Activated naive CD4-positive, alpha-beta T cell treated with anti-CD3 and anti-CD28 coated beads, Interleukin-2, amount 10 ng/mL, durations not matched to agents 7 days and 5 days (primary cell): Measurements from ENCODE around the gene COQ10A.

Source experiments
- CTCF ChIA-PET: fragments of 350-600 bp; sonication (Branson Sonifier 250); formaldehyde crosslinking; loops from one replicate; lab custom pipeline; 2021; ENCODE audit warnings: antibody characterized with exemption; lab: Charles Lee
- DNase-seq: peaks from one replicate; pipeline ENCODE4 v3.0.0-alpha.2; 2020
- H3K27ac Mint-ChIP-seq: one replicate; pipeline ENCODE4 v1.8.0; 2021; ENCODE audit warnings: mild to moderate bottlenecking, moderate library complexity, mixed read lengths
- H3K27me3 Mint-ChIP-seq: one replicate; pipeline ENCODE4 v1.8.0; 2021; ENCODE audit warnings: mild to moderate bottlenecking, mixed read lengths
- H3K36me3 Mint-ChIP-seq: one replicate; pipeline ENCODE4 v1.8.0; 2021; ENCODE audit warnings: mixed read lengths
- H3K4me1 Mint-ChIP-seq: one replicate; pipeline ENCODE4 v1.8.0; 2021; ENCODE audit warnings: mixed read lengths
- H3K4me3 Mint-ChIP-seq: one replicate; pipeline ENCODE4 v1.8.0; 2021; ENCODE audit warnings: mild to moderate bottlenecking, moderate library complexity, mixed read lengths
- H3K9me3 Mint-ChIP-seq: one replicate; pipeline ENCODE4 v1.8.0; 2021; ENCODE audit warnings: mixed read lengths

The COQ10A gene

DNA sequence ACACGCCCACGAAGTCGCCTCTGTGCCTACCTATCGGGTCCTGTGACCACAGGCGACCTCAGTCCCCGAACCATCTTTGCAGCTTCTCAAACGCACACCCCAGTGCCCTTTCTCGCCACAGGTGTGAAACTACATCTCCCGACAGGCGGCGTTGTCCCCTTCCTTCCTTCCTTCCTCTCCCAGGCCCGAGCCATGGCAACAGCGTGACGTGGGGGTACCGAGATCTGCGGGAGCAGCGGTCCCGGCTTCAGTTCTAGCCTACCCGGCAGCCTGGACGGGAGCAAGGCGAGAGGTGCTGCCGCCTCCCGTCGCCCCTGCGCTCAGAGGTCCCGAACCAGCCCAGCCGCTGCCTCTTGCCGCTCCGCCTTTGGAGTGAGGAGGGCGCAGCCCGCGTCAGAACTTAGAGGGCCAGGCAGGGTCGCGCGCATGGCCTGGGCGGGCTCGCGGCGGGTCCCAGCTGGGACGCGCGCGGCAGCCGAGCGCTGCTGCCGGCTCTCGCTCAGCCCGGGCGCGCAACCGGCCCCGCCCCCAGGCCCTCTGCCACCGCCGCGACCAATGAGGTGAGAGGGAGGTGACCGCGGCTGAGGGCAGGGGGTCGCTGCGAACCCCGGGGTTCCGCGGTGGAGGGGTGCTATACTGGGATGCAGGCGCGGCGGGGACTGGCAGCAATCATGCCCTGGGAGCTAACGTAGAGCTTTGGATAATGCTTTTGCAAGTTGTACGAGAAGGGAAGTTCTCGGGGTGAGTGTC is at the start of gene COQ10A:
TSS of gene COQ10A (plus strand) at position 250 of the 750 bp plus-strand sequence. CDS start at position 427, 177 bp downstream.
- no peaks in the 10 kb centered on the region for H3K9me3 Mint-ChIP-seq
- peak; percentile 94 for DNase-seq
- CTCF ChIA-PET = interaction anchor here (0.9 to 3.0 kb wide), 8 partner anchors 9 to 198 kb away, joined by 3 to 18 read pairs (median 6); partner anchors contain the start of genes ANKRD52 and SMARCC2
- H3K4me3 Mint-ChIP-seq = peak within 1 kb of the TSS; percentile 95
- H3K27ac Mint-ChIP-seq = peak within 1 kb of the TSS; percentile 91
- H3K36me3 Mint-ChIP-seq = peaks cover 12% of the 10 kb centered on the region
- no peaks in the 10 kb centered on the region for H3K27me3 Mint-ChIP-seq
- H3K4me1 Mint-ChIP-seq = peaks cover 22% of the 10 kb centered on the region

DNA sequence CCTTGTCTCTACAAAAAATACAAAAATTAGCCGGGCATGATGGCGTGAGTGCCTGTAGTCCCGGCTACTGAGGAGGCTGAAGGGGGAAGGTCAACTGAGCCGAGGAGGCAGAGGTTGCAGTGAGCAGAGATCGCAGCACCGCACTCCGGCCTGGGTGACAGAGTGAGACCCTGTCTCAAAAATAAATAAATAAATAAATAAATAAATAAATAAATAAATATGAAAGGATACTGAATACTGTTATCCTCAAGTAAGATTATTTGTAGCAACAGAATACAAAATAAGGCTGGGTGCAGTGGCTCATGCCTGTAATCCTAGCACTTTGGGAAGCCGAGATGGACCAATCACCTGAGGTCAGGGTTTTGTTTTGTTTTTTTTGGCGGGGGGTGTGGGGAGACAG is 46.9 kb upstream of the COQ10A start:
- H3K27ac Mint-ChIP-seq = no peak overlapping the region
- H3K4me1 Mint-ChIP-seq = peaks cover 41% of the 10 kb centered on the region
- CTCF ChIA-PET = interaction anchor here (4.1 kb wide), 1 partner anchor 13 kb away, joined by 34 read pairs; no protein-coding TSS in a partner anchor
- DNase-seq = no peak
- H3K4me3 Mint-ChIP-seq = no peak overlapping the region
- peaks cover 13% of the 10 kb centered on the region for H3K36me3 Mint-ChIP-seq
- no peaks in the 10 kb centered on the region for H3K27me3 Mint-ChIP-seq
- H3K9me3 Mint-ChIP-seq = no peaks in the 10 kb centered on the region

DNA sequence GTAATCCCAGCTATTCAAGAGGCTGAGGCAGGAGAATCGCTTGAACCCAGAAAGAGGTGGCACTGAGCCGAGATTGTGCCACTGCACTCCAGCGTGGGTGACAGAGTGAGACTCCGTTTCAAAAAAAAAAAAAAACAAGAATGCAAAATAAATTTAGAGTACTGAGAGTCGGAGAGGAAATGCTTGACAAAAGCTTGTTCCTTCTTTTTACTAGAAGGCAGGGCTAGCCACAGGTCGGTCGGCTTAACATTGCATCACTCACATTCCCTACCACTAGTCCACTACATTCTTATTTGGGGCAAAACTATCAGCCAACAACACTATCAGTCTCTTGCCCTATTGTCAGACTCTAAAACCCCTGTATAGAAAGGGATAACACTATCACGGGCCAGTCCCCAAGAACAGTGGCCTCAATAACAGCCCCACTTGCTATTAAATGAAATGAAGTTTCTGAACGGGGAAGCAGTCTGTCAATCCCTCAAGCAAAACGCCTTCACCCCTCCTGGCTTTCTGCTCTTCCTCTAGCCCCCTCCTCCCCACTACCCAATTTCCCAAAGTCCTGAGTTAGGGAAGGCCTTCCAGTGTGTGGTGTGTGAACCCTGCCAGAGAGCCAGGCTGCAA is 46.0 kb upstream of the COQ10A start:
- Mint-ChIP-seq H3K4me1 (peaks cover 49% of the 10 kb centered on the region), H3K36me3 (peaks cover 8% of the 10 kb centered on the region), H3K27ac (peak overlapping the region; percentile 93), H3K9me3 (no peaks in the 10 kb centered on the region), H3K27me3 (no peaks in the 10 kb centered on the region), H3K4me3 (peak overlapping the region; percentile 99)
- no peak for DNase-seq
- CTCF ChIA-PET = interaction anchor here (1.3 to 4.1 kb wide), 4 partner anchors 14 to 102 kb away, joined by 6 to 34 read pairs (median 16); partner anchors contain the start of genes SMARCC2 and ZC3H10

DNA sequence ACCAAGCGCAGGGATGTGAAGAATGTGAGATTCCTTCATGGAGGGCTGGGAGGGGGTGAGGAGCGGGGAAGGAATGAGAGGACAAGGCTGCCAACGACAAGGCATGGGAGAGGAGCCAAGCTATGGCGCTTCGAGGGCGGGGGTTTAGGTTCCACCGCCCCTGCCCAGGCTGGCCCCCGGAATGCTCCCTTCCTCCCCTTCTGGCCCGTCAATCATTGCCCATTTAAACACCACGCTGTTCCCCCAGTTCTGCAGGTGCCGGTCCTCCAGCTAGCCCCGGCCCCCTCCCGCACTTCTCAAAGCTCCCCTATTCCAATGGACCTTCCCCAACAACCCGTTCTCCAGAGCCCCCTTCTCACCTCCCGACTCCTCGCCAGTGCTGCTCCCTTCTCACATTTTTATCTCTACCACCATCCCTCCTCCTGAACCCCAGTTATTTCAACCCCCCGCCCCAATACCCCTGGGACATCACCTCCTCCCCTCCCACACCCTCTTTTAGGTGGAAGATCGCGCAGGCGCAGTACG is 45.4 kb upstream of the COQ10A start:
- Mint-ChIP-seq H3K36me3 (peaks cover 11% of the 10 kb centered on the region), H3K27me3 (no peaks in the 10 kb centered on the region), H3K27ac (peak overlapping the region; percentile 93), H3K4me1 (peaks cover 54% of the 10 kb centered on the region), H3K4me3 (peak overlapping the region; percentile 99), H3K9me3 (no peaks in the 10 kb centered on the region)
- no peak for DNase-seq
- CTCF ChIA-PET = interaction anchor here (0.8 to 4.1 kb wide), 11 partner anchors 15 to 281 kb away, joined by 3 to 34 read pairs (median 5); partner anchors contain the start of genes ESYT1, SMARCC2 and ZC3H10

DNA sequence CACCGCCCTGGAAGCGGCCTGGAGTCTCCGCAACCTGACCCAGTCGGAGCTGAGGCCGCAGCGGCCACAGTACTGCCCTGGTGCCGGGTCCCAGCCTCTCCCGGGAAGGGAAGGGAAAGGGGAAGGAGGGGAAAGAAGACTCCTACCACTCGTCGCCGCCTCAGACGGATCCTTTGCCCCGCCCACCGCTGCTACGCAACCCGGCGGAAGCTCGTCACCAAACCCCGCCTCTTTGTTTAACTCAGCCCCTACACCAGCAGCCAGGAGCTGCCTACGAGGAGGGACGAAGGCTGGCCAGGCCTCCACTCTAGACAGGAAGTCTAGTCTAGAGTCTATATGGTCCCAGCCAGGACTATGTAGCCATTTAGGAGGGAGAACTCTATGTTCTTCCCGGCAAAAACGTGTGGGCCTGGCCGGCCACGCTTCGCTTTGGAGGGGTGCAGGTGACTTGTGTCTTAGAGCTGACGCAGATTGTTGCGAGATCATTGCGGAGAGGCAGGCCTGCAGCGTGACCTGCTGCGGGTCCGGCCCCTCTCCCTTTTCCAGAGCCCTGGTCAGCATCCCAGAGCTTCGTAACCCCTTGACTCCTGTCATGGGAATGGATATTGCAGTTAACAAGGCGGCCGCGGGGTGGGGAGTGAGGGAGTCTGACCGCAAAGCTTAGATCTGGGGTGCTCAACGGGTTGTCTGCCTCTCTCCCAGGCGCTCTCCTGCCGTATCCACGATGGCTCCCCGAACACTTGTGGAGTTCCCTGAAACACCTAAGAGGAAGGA is 44.8 kb upstream of the COQ10A start, which contains the start of gene RNF41:
TSS of gene RNF41 (minus strand) at position 166 of the 774 bp plus-strand sequence. CDS start 7,875 bp downstream, outside the sequence.
- no peaks in the 10 kb centered on the region for H3K27me3 Mint-ChIP-seq
- CTCF ChIA-PET = interaction anchor here (0.6 to 4.1 kb wide), 19 partner anchors 12 to 281 kb away, joined by 3 to 34 read pairs (median 4); partner anchors contain the start of genes ANKRD52, ESYT1, SMARCC2 and ZC3H10
- peaks cover 8% of the 10 kb centered on the region for H3K36me3 Mint-ChIP-seq
- H3K4me1 Mint-ChIP-seq = peaks cover 53% of the 10 kb centered on the region
- peak within 1 kb of the TSS; percentile 99 for H3K4me3 Mint-ChIP-seq
- no peaks in the 10 kb centered on the region for H3K9me3 Mint-ChIP-seq
- peak; percentile 95 for DNase-seq
- H3K27ac Mint-ChIP-seq = peak within 1 kb of the TSS; percentile 93

DNA sequence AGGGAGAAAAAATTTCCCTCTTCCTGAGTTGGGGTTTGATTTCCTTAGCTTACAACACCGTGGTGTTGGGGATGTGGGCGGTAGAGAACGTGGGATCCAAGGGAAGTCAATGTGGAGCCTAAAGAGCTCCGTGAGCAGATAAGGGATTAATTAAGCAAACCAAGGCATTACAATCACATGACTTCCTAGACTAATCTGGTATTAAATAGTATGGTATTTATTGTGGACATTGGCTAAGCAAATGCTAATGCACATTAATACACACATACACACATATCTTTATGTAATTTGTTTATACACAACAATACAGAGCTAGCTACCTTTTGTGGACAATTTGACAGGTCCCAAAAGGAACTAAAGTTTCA is 44.2 kb upstream of the COQ10A start:
- Mint-ChIP-seq H3K4me1 (peaks cover 53% of the 10 kb centered on the region), H3K4me3 (peak overlapping the region; percentile 99), H3K36me3 (peaks cover 8% of the 10 kb centered on the region), H3K9me3 (no peaks in the 10 kb centered on the region), H3K27me3 (no peaks in the 10 kb centered on the region), H3K27ac (peak overlapping the region; percentile 93)
- CTCF ChIA-PET = interaction anchor here (0.6 to 4.1 kb wide), 14 partner anchors 11 to 282 kb away, joined by 3 to 34 read pairs (median 4); partner anchors contain the start of genes ANKRD52, ESYT1, SMARCC2 and ZC3H10
- DNase-seq = no peak

DNA sequence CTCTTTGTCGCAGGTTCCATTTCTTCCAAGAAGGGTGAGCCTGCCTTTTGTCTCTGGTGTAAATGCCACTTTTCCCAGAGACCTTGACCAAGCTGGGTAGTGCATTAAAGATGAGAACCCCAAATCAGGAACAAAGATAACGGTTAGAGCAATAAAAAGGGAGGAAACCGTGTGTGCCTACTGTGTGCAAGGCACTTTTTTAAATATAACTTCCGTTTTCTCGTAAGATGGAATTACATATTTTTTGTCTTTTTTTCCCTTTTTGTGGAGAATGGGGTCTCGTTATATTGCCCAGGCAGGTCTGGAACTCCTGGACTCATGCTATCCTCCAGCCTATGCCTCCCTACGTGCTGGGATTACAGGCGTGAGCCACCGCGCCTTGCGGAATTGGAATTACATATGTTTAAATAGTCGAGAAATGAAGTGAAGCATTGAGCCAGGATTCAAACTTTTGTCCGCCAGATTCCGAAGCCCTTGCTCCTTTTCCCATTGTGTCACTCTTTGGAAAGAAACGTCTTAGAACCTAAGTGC is 43.1 kb upstream of the COQ10A start:
- peaks cover 53% of the 10 kb centered on the region for H3K4me1 Mint-ChIP-seq
- peak overlapping the region; percentile 81 for H3K27ac Mint-ChIP-seq
- no peaks in the 10 kb centered on the region for H3K9me3 Mint-ChIP-seq
- DNase-seq = no peak
- CTCF ChIA-PET = interaction anchor here (1.4 to 4.1 kb wide), 3 partner anchors 17 to 34 kb away, joined by 7 to 34 read pairs (median 17); partner anchors contain the start of gene SMARCC2
- peak overlapping the region; percentile 83 for H3K4me3 Mint-ChIP-seq
- H3K36me3 Mint-ChIP-seq = peaks cover 8% of the 10 kb centered on the region
- no peaks in the 10 kb centered on the region for H3K27me3 Mint-ChIP-seq

DNA sequence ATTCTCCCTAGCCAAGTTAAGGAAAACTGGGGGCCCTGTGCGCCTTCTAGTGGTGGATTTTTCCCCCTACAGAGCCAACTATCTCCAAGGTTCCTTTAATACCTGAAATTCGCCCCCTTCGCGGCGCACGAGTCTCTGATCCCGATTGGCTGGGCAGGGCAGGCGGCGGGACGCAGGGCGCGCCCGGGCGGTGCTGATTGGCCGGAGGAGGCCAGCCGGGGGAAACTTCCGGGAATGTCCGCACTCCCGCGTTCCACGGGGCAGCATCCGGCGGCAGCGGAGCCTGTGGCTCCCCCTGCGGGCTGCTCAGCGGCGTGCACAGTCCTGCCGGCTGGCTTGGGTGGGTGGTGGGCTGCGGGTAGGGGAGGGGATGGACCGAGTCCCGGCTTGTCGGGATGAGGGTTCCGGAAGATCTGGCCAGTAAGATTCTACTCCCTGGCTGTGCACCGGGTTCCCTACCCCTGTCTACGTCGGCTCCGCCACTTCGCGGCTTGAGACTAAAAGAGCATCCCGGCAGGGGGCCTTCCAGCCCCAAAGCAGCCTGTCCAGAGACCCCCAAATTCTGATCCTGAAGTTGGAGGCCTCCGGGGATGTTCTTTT is 42.5 kb upstream of the COQ10A start, which contains the start of gene NABP2:
TSS of gene NABP2 (plus strand) at position 241 of the 600 bp plus-strand sequence. CDS start 515 bp downstream, outside the sequence.
- H3K4me3 Mint-ChIP-seq = peak within 1 kb of the TSS; percentile 83
- peaks cover 10% of the 10 kb centered on the region for H3K36me3 Mint-ChIP-seq
- no peaks in the 10 kb centered on the region for H3K9me3 Mint-ChIP-seq
- H3K27me3 Mint-ChIP-seq = no peaks in the 10 kb centered on the region
- CTCF ChIA-PET = no interaction called here
- peak; percentile 97 for DNase-seq
- peak within 1 kb of the TSS; percentile 81 for H3K27ac Mint-ChIP-seq
- peaks cover 53% of the 10 kb centered on the region for H3K4me1 Mint-ChIP-seq

DNA sequence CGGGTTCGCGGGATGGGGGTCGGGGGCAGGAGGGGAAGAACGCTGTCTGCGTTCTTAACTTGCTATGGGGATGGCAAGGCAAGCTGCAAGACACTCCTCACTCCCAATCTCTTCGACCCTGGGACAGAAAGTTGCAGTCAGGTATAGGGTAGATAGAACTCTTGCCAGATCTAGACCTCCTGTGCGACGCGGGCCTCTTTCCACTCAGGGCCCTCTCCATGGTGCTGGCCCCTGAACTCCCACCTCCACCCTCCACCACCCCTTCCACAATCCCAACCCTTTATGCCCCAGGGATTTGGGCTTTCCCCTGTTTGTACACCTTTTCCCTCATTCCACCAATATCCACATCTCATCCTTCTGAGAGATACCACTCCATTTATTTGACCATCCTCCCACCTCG is 41.8 kb upstream of the COQ10A start:
- H3K27ac Mint-ChIP-seq = peak overlapping the region; percentile 81
- H3K4me1 Mint-ChIP-seq = peaks cover 52% of the 10 kb centered on the region
- no peaks in the 10 kb centered on the region for H3K27me3 Mint-ChIP-seq
- peaks cover 10% of the 10 kb centered on the region for H3K36me3 Mint-ChIP-seq
- peak overlapping the region; percentile 83 for H3K4me3 Mint-ChIP-seq
- H3K9me3 Mint-ChIP-seq = no peaks in the 10 kb centered on the region
- DNase-seq = no peak
- CTCF ChIA-PET = no interaction called here

DNA sequence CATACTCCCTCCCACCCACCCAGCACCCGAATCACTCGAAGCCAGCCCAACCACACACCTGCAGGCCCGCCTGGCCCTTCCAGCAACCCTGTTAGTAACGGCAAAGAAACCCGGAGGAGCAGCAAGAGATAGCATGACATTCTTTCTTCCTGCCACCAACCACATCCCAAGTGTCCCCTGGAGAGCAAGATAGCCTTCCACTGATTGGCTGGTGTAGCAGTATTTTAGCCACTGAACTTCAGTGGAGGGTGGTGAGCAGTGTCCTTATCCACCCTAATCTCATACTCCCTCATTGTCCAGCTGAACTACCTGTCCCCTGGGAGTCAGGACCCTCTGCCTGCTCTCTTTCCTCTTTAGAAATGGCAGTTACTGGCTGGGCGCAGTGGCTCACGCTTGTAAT is 37.7 kb upstream of the COQ10A start:
- Mint-ChIP-seq H3K36me3 (peaks cover 6% of the 10 kb centered on the region), H3K27ac (no peak overlapping the region), H3K27me3 (no peaks in the 10 kb centered on the region), H3K4me3 (no peak overlapping the region), H3K4me1 (peaks cover 20% of the 10 kb centered on the region), H3K9me3 (no peaks in the 10 kb centered on the region)
- CTCF ChIA-PET = no interaction called here
- DNase-seq = no peak

DNA sequence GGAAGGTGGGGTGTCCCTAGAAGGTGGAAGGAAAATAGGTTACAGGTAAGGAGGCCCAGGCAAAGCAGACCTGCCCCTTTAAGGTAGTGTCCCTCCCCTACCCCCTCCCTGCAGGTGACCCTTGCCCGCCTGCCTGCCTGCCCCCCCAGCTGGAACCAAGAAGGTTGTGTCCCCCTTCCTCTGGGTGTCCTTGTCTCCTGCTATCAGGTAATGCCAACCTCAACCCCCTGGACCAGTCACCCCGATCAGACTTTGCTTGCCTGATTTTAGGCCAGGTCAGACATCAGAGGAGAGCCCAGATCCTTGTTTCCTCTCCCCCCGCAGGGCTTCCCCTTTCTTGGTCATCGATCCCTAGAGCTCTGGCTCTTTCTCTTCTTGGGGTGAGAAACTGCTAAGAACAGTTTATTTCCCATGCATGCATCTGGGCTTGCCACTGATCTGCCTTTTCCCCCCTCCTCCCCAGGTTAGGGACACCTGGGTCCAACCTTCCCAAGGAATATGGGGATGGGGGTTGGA is 36.8 kb upstream of the COQ10A start, which contains the start of gene SLC39A5:
TSS of gene SLC39A5 (plus strand) at position 136 of the 516 bp plus-strand sequence. CDS start 1,224 bp downstream, outside the sequence.
- no peaks in the 10 kb centered on the region for H3K9me3 Mint-ChIP-seq
- no peak within 1 kb of the TSS for H3K27ac Mint-ChIP-seq
- H3K4me3 Mint-ChIP-seq = no peak within 1 kb of the TSS
- H3K27me3 Mint-ChIP-seq = no peaks in the 10 kb centered on the region
- DNase-seq = no peak
- H3K36me3 Mint-ChIP-seq = peaks cover 6% of the 10 kb centered on the region
- CTCF ChIA-PET = no interaction called here
- H3K4me1 Mint-ChIP-seq = peaks cover 13% of the 10 kb centered on the region

DNA sequence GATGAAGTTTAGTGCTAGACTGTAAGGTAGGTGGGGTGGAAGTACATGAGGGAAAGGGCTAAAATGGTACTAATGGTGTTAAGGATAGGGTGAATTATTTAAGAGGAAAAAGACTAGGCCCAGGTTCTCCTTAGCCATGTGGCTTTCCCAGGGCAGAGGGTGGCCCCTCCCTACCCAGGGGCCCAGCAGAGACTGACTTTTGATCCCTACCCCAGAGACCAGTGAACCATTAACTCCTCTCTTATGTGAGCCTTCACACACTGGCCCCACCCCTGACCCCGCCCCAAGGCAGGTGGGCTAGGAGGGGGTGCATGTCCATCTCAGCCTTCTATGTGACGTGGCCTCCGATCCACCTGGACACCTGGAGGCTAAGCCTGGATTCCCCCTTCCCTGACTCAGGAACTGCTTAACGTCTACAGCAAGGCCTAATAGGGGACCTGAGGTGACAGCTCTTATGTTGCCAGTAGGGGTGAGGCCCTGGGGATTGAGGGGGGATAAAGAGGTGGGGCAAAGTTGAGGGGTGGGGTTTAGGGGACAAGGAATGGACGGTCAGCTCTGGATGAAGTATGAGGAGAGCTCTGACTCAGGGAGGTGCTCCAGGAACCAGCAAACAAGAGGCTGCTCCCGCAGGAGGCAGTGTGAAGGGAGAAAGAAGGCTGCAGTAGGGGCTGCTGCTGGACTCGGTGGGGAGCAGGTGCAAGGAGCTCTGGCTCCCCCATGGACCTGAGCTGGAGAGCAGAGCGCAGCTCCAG is 36.1 kb upstream of the COQ10A start:
- DNase-seq = no peak
- H3K27me3 Mint-ChIP-seq = no peaks in the 10 kb centered on the region
- no peak overlapping the region for H3K27ac Mint-ChIP-seq
- H3K4me3 Mint-ChIP-seq = no peak overlapping the region
- peaks cover 7% of the 10 kb centered on the region for H3K4me1 Mint-ChIP-seq
- peaks cover 6% of the 10 kb centered on the region for H3K36me3 Mint-ChIP-seq
- CTCF ChIA-PET = interaction anchor here (0.6 to 0.7 kb wide), 2 partner anchors 24 to 45 kb away, joined by 3 to 4 read pairs; no protein-coding TSS in a partner anchor
- H3K9me3 Mint-ChIP-seq = no peaks in the 10 kb centered on the region
